Smooth muscle cell (in vitro differentiated cells): ENCODE results near the gene ATP5MK. TPM values are rescaled to one million over a fixed set of nuclear protein-coding genes. Genes with fewer than 3 reads are reported as not detected.
"Not testable (repeated sequence)": the region's sequence is repeated elsewhere in the genome, so short reads cannot be mapped to it uniquely, and the experiment has no call there.

Experiments used
- DNase-seq: peaks from one replicate; lab custom pipeline; 2025; ENCODE audit not compliant: unreplicated experiment; lab: John Stamatoyannopoulos, UW
- H2AFZ ChIP-seq: fragments of 200-600 bp; sonication (generic); 2 replicates; pipeline ENCODE4 v1.6.0; 2016; ENCODE audit warnings: antibody characterized with exemption, low read depth, mild to moderate bottlenecking
- H3F3A ChIP-seq: fragments of 200-600 bp; sonication (generic); 2 replicates; pipeline ENCODE4 v1.6.0; 2017; ENCODE audit warnings: antibody characterized with exemption, low read depth
- H3K27ac ChIP-seq: fragments of 200-600 bp; sonication (generic); 2 replicates; pipeline ENCODE4 v1.5.1; 2016; ENCODE audit warnings: low read depth, mild to moderate bottlenecking
- H3K27me3 ChIP-seq: fragments of 200-600 bp; sonication (generic); 2 replicates; pipeline ENCODE4 v1.6.1; 2016; ENCODE audit warnings: low read depth, mild to moderate bottlenecking
- H3K36me3 ChIP-seq: fragments of 200-600 bp; sonication (generic); 2 replicates; pipeline ENCODE4 v1.5.1; 2016; ENCODE audit warnings: low read depth
- H3K4me1 ChIP-seq: fragments of 200-600 bp; sonication (generic); 2 replicates; pipeline ENCODE4 v1.5.1; 2016; ENCODE audit warnings: low read depth
- H3K4me2 ChIP-seq: fragments of 200-600 bp; sonication (generic); 2 replicates; pipeline ENCODE4 v1.6.0; 2016; ENCODE audit warnings: mild to moderate bottlenecking
- H3K4me3 ChIP-seq: fragments of 200-600 bp; sonication (generic); 2 replicates; pipeline ENCODE4 v1.5.1; 2016; ENCODE audit warnings: mild to moderate bottlenecking
- H3K79me2 ChIP-seq: fragments of 200-600 bp; sonication (generic); 2 replicates; pipeline ENCODE4 v1.6.0; 2016; ENCODE audit warnings: low read depth, mild to moderate bottlenecking
- H3K9ac ChIP-seq: fragments of 200-600 bp; sonication (generic); 2 replicates; pipeline ENCODE4 v1.6.0; 2016; ENCODE audit warnings: low read depth
- H3K9me3 ChIP-seq: fragments of 200-600 bp; sonication (generic); replicated peaks from 2 replicates; pipeline ENCODE4 v1.5.1; 2016; ENCODE audit warnings: low read depth
- H4K20me1 ChIP-seq: fragments of 200-600 bp; sonication (generic); 2 replicates; pipeline ENCODE4 v1.6.0; 2016; ENCODE audit warnings: low read depth
- CTCF ChIP-seq: fragments of 200-600 bp; sonication (generic); IDR thresholded peaks from 2 replicates; pipeline ENCODE4 v1.5.1; 2017; ENCODE audit warnings: borderline replicate concordance, mild to moderate bottlenecking, antibody characterized with exemption; ENCODE audit not compliant: insufficient read depth, poor library complexity, severe bottlenecking
- WGBS: methylation state at CpG from one replicate; pipeline ENCODE4 v1.1.7; 2016; ENCODE audit warnings: low lambda C conversion rate; 5-methylcytosine and 5-hydroxymethylcytosine counted together
- polyA plus RNA-seq: library from polyadenylated mRNA; unstranded; fragments of >200 nt; fragmentation: Nextera tagmentation; extraction: Ambion mirVana; gene quantifications from 2 replicates; pipeline ENCODE4 v1.2.1, GENCODE V29; 2016
- total RNA-seq: library from RNA; depleted of rRNA; stranded (reverse); fragments of >200 nt; gene quantifications from 2 replicates; pipeline ENCODE4 v1.2.3, GENCODE V29; 2014

The ATP5MK gene
- total and polyA plus RNA-seq, 2 experiments from 2014 or later, result 527 to 1,249 TPM

- Histone ChIP-seq H2AFZ (no peak overlapping the region), H3K9ac (no peak overlapping the region), H3K27ac (no peak overlapping the region), H3K4me3 (no peak overlapping the region), H3K79me2 (peaks cover 22% of the 10 kb centered on the region), H4K20me1 (no peaks in the 10 kb centered on the region), H3K27me3 (no peaks in the 10 kb centered on the region), H3K9me3 (no peaks in the 10 kb centered on the region), H3K4me1 (peaks cover 5% of the 10 kb centered on the region), H3F3A (no peaks in the 10 kb centered on the region), H3K4me2 (no peak overlapping the region), H3K36me3 (no peaks in the 10 kb centered on the region)
- WGBS, result 90% methylated on average over 3 of the region's 3 CpGs
- DNase-seq, result no peak
- no peak for TF ChIP-seq CTCF
Measured at GRCh38 chr10:103373544-103373943, 22.7 kb downstream of the ATP5MK start.

GRCh38 chr10:103367782-103368518 is 28.3 kb downstream of the ATP5MK start, which contains the start of gene TAF5:
Gene TAF5, plus strand, starts transcription at chr10:103367976. Its CDS starts 14 bp downstream, at chr10:103367990.
- Histone ChIP-seq H3K27ac (peak within 1 kb of the TSS; percentile 34), H3F3A (no peaks in the 10 kb centered on the region), H3K4me2 (peak within 1 kb of the TSS; percentile 95), H3K4me1 (peaks cover 5% of the 10 kb centered on the region), H3K9ac (peak within 1 kb of the TSS; percentile 64), H2AFZ (peak within 1 kb of the TSS; percentile 73), H3K4me3 (peak within 1 kb of the TSS; percentile 89), H3K9me3 (no peaks in the 10 kb centered on the region), H3K79me2 (peaks cover 22% of the 10 kb centered on the region), H4K20me1 (no peaks in the 10 kb centered on the region), H3K27me3 (no peaks in the 10 kb centered on the region), H3K36me3 (no peaks in the 10 kb centered on the region)
- DNase-seq, result peak; percentile 71
- under 1% methylated on average over 55 of the region's 81 CpGs for WGBS
- no peak for TF ChIP-seq CTCF

- Histone ChIP-seq H3K9ac (no peak overlapping the region), H3K27ac (peak overlapping the region; percentile 34), H3K36me3 (no peaks in the 10 kb centered on the region), H3K4me1 (peaks cover 5% of the 10 kb centered on the region), H3K79me2 (peaks cover 22% of the 10 kb centered on the region), H2AFZ (peak overlapping the region; percentile 73), H3K4me2 (peak overlapping the region; percentile 95), H3K4me3 (peak overlapping the region; percentile 89), H3K9me3 (no peaks in the 10 kb centered on the region), H3K27me3 (no peaks in the 10 kb centered on the region), H3F3A (no peaks in the 10 kb centered on the region), H4K20me1 (no peaks in the 10 kb centered on the region)
- no peak for DNase-seq
- no peak for TF ChIP-seq CTCF
- WGBS, result 66% methylated on average over 10 of the region's 10 CpGs
Measured at GRCh38 chr10:103367379-103367781, 28.9 kb downstream of the ATP5MK start.

GRCh38 chr10:103360791-103361190 is 35.5 kb downstream of the ATP5MK start:
- not testable (repeated sequence) for H3K9ac ChIP-seq, H3K79me2 ChIP-seq, H3K36me3 ChIP-seq, H4K20me1 ChIP-seq, H3K27me3 ChIP-seq, H3K9me3 ChIP-seq, H3K4me2 ChIP-seq, H3K4me1 ChIP-seq, H3K27ac ChIP-seq, H2AFZ ChIP-seq, DNase-seq, H3K4me3 ChIP-seq, H3F3A ChIP-seq
- WGBS, result 95% methylated on average over 9 of the region's 9 CpGs

GRCh38 chr10:103359493-103359892 is 36.8 kb downstream of the ATP5MK start:
- H3K9ac ChIP-seq, H4K20me1 ChIP-seq, H3K27me3 ChIP-seq, H3F3A ChIP-seq, H3K79me2 ChIP-seq, H2AFZ ChIP-seq, H3K4me3 ChIP-seq, H3K36me3 ChIP-seq, H3K27ac ChIP-seq, DNase-seq, H3K4me1 ChIP-seq, H3K4me2 ChIP-seq, H3K9me3 ChIP-seq: not testable (repeated sequence)
- WGBS, result over 99% methylated on average over 4 of the region's 4 CpGs
